Measurements from ENCODE around the gene DROSHA.

GRCh38 chr5:31397926-31398557, 133.9 kb downstream of the DROSHA start:
- no peak for TF ChIP-seq CTCF (IDR thresholded peaks at IDR 0.05; ENCODE audit: low read length)
- TF ChIP-seq EZH2 (optimal IDR thresholded peaks at IDR 0.05; ENCODE audit: low read depth, low read length) = no peak

All from MM.1S (cell line).